HCT116 (cell line): ENCODE results near the gene ZER1. TPM values are rescaled to one million over a fixed set of nuclear protein-coding genes. Genes with fewer than 3 reads are reported as not detected.

ENCODE experiments used
- ATAC-seq: fragments of 200-7000 bp; cut with Tn5 transposase; 2 replicates; pipeline ENCODE4 v1.9.1; 2020; ENCODE audit warnings: mild to moderate bottlenecking, moderate library complexity
- BruUV-seq: library from RNA; stranded (reverse); fragments of 400-500 nt; replicated peaks from 2 replicates; lab custom pipeline; 2021; lab: Mats Ljungman, UMichigan
- CTCF ChIA-PET: fragments of 300-600 bp; sonication (Branson Sonifier 250); formaldehyde crosslinking; loops from one replicate; lab custom pipeline; 2021; ENCODE audit warnings: antibody characterized with exemption; lab: Charles Lee
- POLR2A ChIA-PET: fragments of 300-600, 350-600 bp; sonication (Branson Sonifier 250); formaldehyde crosslinking; loops from one replicate; lab custom pipeline; 2021; ENCODE audit warnings: antibody characterized with exemption; lab: Charles Lee
- RAD21 ChIA-PET, 2 experiments: fragments of 300-600 bp; sonication (Branson Sonifier 250); formaldehyde crosslinking; loops; one replicate each; lab custom pipeline; 2023; ENCODE audit warnings: low total read pairs in 2 of 2; ENCODE audit not compliant: uncharacterized antibody in 2 of 2, unreplicated experiment in 2 of 2, low non-redundant PET in 1 of 2; lab: Charles Lee
- DNase-seq: peaks from one replicate; pipeline ENCODE4 v3.0.0-alpha.2; 2010; ENCODE audit warnings: low read depth, low spot score
- H2AFZ ChIP-seq: fragments of 200-600 bp; shearing (Covaris generic), sonication (generic); 2 replicates; pipeline ENCODE4 v1.6.1; 2017; ENCODE audit warnings: low read depth, mixed run types, mixed read lengths, antibody characterized with exemption, low read length; ENCODE audit not compliant: poor library complexity, severe bottlenecking
- H3K27ac ChIP-seq: 2 replicates; pipeline ENCODE4 v1.5.1; 2012; ENCODE audit warnings: low read depth, low read length
- H3K27me3 ChIP-seq: fragments of 200-600 bp; sonication (generic); 2 replicates; pipeline ENCODE4 v1.6.1; 2016; ENCODE audit warnings: mixed run types, low read length, mixed read lengths; ENCODE audit not compliant: insufficient read depth
- H3K36me3 ChIP-seq, 2 experiments: fragments of 200-500 bp in 1 of 2; fragments of 200-600 bp in 1 of 2; sonication (Bioruptor generic) in 1 of 2; sonication (generic) in 1 of 2; 2 replicates each; pipeline versions ENCODE4 v1.5.1 to v1.6.1; 2014 to 2016; ENCODE audit warnings: low read length in 2 of 2, inconsistent platforms in 1 of 2, mixed read lengths in 1 of 2, mixed run types in 1 of 2; ENCODE audit not compliant: insufficient read depth in 2 of 2, control insufficient read depth in 1 of 2
- H3K4me1 ChIP-seq, 2 experiments: fragments of 200-600 bp in 1 of 2; sonication (generic) in 1 of 2; 2 replicates each; pipeline versions ENCODE4 v1.5.1 to v1.6.1; 2012 to 2017; ENCODE audit warnings: low read length in 2 of 2, inconsistent platforms in 1 of 2, mild to moderate bottlenecking in 1 of 2, mixed read lengths in 1 of 2, mixed run types in 1 of 2, moderate library complexity in 1 of 2; ENCODE audit not compliant: insufficient read depth in 2 of 2, control insufficient read depth in 1 of 2
- H3K4me2 ChIP-seq: fragments of 200-600 bp; sonication (generic); 2 replicates; pipeline ENCODE4 v1.6.1; 2017; ENCODE audit warnings: mixed run types, low read length, mixed read lengths
- H3K4me3 ChIP-seq, 2 experiments: fragments of 200-600 bp in 1 of 2; sonication (generic) in 1 of 2; replicated peaks in 1 of 2; 2 replicates each; pipeline ENCODE4 v1.5.1; 2011 to 2016; ENCODE audit warnings: low read length in 2 of 2, control low read depth in 1 of 2, low read depth in 1 of 2, mild to moderate bottlenecking in 1 of 2, mixed read lengths in 1 of 2, mixed run types in 1 of 2
- H3K79me2 ChIP-seq: fragments of 200-600 bp; sonication (generic); 2 replicates; pipeline ENCODE4 v1.6.1; 2017; ENCODE audit warnings: mild to moderate bottlenecking, mixed run types, low read length, moderate library complexity, mixed read lengths; ENCODE audit not compliant: insufficient read depth
- H3K9ac ChIP-seq: fragments of 200-600 bp; sonication (generic); 2 replicates; pipeline ENCODE4 v1.6.1; 2016; ENCODE audit warnings: low read length, mixed read lengths
- H3K9me2 ChIP-seq: fragments of 200-600 bp; sonication (generic), shearing (Covaris generic); 2 replicates; pipeline ENCODE4 v1.6.1; 2017; ENCODE audit warnings: mixed run types, mild to moderate bottlenecking, moderate library complexity; ENCODE audit not compliant: insufficient read depth
- H3K9me3 ChIP-seq, 2 experiments: fragments of 200-500 bp in 1 of 2; fragments of 200-600 bp in 1 of 2; sonication (Bioruptor generic) in 1 of 2; sonication (generic) in 1 of 2; 2 replicates each; pipeline ENCODE4 v1.6.1; 2014 to 2017; ENCODE audit warnings: low read length in 2 of 2, mixed read lengths in 2 of 2, inconsistent platforms in 1 of 2, low read depth in 1 of 2, mild to moderate bottlenecking in 1 of 2, mixed run types in 1 of 2, moderate library complexity in 1 of 2; ENCODE audit not compliant: control insufficient read depth in 1 of 2, insufficient read depth in 1 of 2
- H4K20me1 ChIP-seq: fragments of 200-600 bp; sonication (generic), shearing (Covaris generic); 2 replicates; pipeline ENCODE4 v1.6.1; 2017; ENCODE audit warnings: mixed run types, mild to moderate bottlenecking, moderate library complexity; ENCODE audit not compliant: insufficient read depth
- CBX3 ChIP-seq: IDR thresholded peaks from 2 replicates; pipeline ENCODE4 v1.6.1; 2012; ENCODE audit warnings: low read depth
- CTCF ChIP-seq, 3 experiments: fragments of 200-600 bp in 1 of 3; sonication (generic) in 1 of 3; IDR thresholded peaks in 2 of 3; conservative IDR thresholded peaks in 1 of 3; 2 replicates each; pipeline ENCODE4 v1.5.1; 2012 to 2017; ENCODE audit warnings: low read depth in 2 of 3, low read length in 2 of 3, antibody characterized with exemption in 1 of 3, borderline replicate concordance in 1 of 3, control low read depth in 1 of 3, mild to moderate bottlenecking in 1 of 3, mixed read lengths in 1 of 3, mixed run types in 1 of 3, moderate library complexity in 1 of 3; ENCODE audit not compliant: insufficient read depth in 1 of 3
- EGR1 ChIP-seq: IDR thresholded peaks from 2 replicates; pipeline ENCODE4 v1.6.1; 2012; ENCODE audit warnings: low read depth
- FOSL1 ChIP-seq: IDR thresholded peaks from 2 replicates; pipeline ENCODE4 v1.6.1; 2012; ENCODE audit warnings: low read depth
- MAX ChIP-seq: IDR thresholded peaks from 2 replicates; pipeline ENCODE4 v1.6.1; 2012
- POLR2A ChIP-seq: IDR thresholded peaks from 2 replicates; pipeline ENCODE4 v1.7.0; 2011; ENCODE audit warnings: borderline replicate concordance; ENCODE audit not compliant: insufficient read depth, insufficient read length; ENCODE audit errors: extremely low read depth
- POLR2AphosphoS5 ChIP-seq: IDR thresholded peaks from 2 replicates; pipeline ENCODE4 v1.6.1; 2011; ENCODE audit warnings: mild to moderate bottlenecking, low read depth, low read length, moderate library complexity
- RAD21 ChIP-seq: IDR thresholded peaks from 2 replicates; pipeline ENCODE4 v1.6.1; 2012; ENCODE audit warnings: low read depth, mild to moderate bottlenecking
- REST ChIP-seq: IDR thresholded peaks from 2 replicates; pipeline ENCODE4 v1.6.1; 2012; ENCODE audit warnings: low read depth
- SIN3A ChIP-seq: IDR thresholded peaks from 2 replicates; pipeline ENCODE4 v1.6.1; 2012; ENCODE audit warnings: low read depth
- SP1 ChIP-seq: IDR thresholded peaks from 2 replicates; pipeline ENCODE4 v1.6.1; 2012; ENCODE audit warnings: low read depth
- TCF7L2 ChIP-seq: IDR thresholded peaks from 2 replicates; pipeline ENCODE4 v1.7.0; 2011; ENCODE audit warnings: borderline replicate concordance, inconsistent platforms; ENCODE audit not compliant: insufficient read depth, insufficient read length; ENCODE audit errors: extremely low read depth
- YY1 ChIP-seq: IDR thresholded peaks from 2 replicates; pipeline ENCODE4 v1.6.1; 2011; ENCODE audit warnings: low read length, low read depth, moderate library complexity, mild to moderate bottlenecking; ENCODE audit not compliant: insufficient replicate concordance; ENCODE audit errors: extremely low read depth
- ZBTB33 ChIP-seq: IDR thresholded peaks from 2 replicates; pipeline ENCODE4 v1.6.1; 2011; ENCODE audit warnings: mild to moderate bottlenecking, low read length, moderate library complexity; ENCODE audit not compliant: insufficient replicate concordance; ENCODE audit errors: extremely low read depth
- ZFX ChIP-seq: fragments of 450-650 bp; IDR thresholded peaks from 2 replicates; pipeline ENCODE4 v1.6.1; 2017
- ZNF274 ChIP-seq: fragments of 200-500 bp; sonication (Bioruptor generic); IDR thresholded peaks from 2 replicates; pipeline ENCODE4 v1.6.1; 2014; ENCODE audit warnings: mild to moderate bottlenecking, low read depth, low read length, inconsistent platforms
- intact Hi-C: fragments of 100-400 bp; cut with micrococcal nuclease; formaldehyde crosslinking; loops from 2 replicates; pipeline ENCODE4 v1.10.0; 2022
- total RNA-seq: library from RNA; stranded (reverse); gene quantifications from one replicate; pipeline ENCODE4 v1.2.1, GENCODE V29; 2021; ENCODE audit not compliant: unreplicated experiment

The ZER1 gene
- total RNA-seq, 1 experiment from 2014 or later: 18.0 TPM

- Histone ChIP-seq H3K9me3 (no peaks in the 10 kb centered on the region), H3K27me3 (no peaks in the 10 kb centered on the region), H3K79me2 (no peaks in the 10 kb centered on the region), H3K9me2 (no peaks in the 10 kb centered on the region), H3K4me3 (no peak overlapping the region), H3K4me2 (peak overlapping the region; percentile 51), H3K27ac (peak overlapping the region; percentile 18), H3K9ac (no peak overlapping the region), H4K20me1 (no peaks in the 10 kb centered on the region), H3K4me1 (peaks cover 0 to 10% of the 10 kb centered on the region in 2 experiments; a peak in 1 of 4 replicates), H3K36me3 (no peaks in the 10 kb centered on the region), H2AFZ (no peak overlapping the region)
- ChIA-PET POLR2A (no interaction called here), RAD21 (interaction anchor here in 1 of 2 experiments (1.0 kb wide), 1 partner anchor 86 kb away, joined by 3 read pairs; the partner anchor contains the start of gene ENDOG), CTCF (interaction anchor here (1.0 to 2.1 kb wide), 11 partner anchors 9 to 259 kb away, joined by 3 to 14 read pairs (median 4); partner anchors contain the start of genes ENDOG, PKN3, SPOUT1 and ZDHHC12)
- no peak for TF ChIP-seq POLR2A
- TF ChIP-seq ZNF274: no peak
- TF ChIP-seq TCF7L2: no peak
- TF ChIP-seq EGR1: no peak
- peak; percentile 45 for TF ChIP-seq POLR2AphosphoS5
- TF ChIP-seq ZFX: no peak
- TF ChIP-seq MAX: no peak
- no peak for TF ChIP-seq SP1
- no peak for TF ChIP-seq CBX3
- TF ChIP-seq REST: no peak
- TF ChIP-seq ZBTB33: no peak
- peak; percentile 96 for TF ChIP-seq YY1
- TF ChIP-seq SIN3A: no peak
- no peak for TF ChIP-seq RAD21
- TF ChIP-seq FOSL1: no peak
- peak in 2 of 3 experiments; percentile 90 to 92; a peak in 4 of 6 replicates for TF ChIP-seq CTCF (IDR thresholded peaks at IDR 0.05 in 2 of 3, conservative IDR thresholded peaks at IDR 0.05 in 1 of 3; ENCODE audit: borderline replicate concordance in 1 of 3, insufficient read depth in 1 of 3, low read depth in 2 of 3, low read length in 2 of 3)
- peak; percentile 93 for DNase-seq
- intact Hi-C loops: loop anchor here (1.0 to 5.0 kb wide), 3 partner anchors 86 to 195 kb away; partner anchors contain the start of genes KYAT1 and LRRC8A
- no TSS peak for BruUV-seq
- ATAC-seq: peak; percentile 94
Observed at GRCh38 chr9:128733256-128733655, 38.5 kb downstream of the ZER1 start.
